CD8-positive, alpha-beta memory T cell (primary cell): Measurements from ENCODE around the gene OGG1. TPM values are rescaled to one million over a fixed set of nuclear protein-coding genes. Genes with fewer than 3 reads are reported as not detected.
A peak's percentile ranks its signal among the peaks of the same experiment; 100 is the strongest.

Experiments
- CTCF ChIA-PET: fragments of 350-600 bp; sonication (Branson Sonifier 250); formaldehyde crosslinking; loops from one replicate; lab custom pipeline; 2021; ENCODE audit warnings: antibody characterized with exemption; lab: Charles Lee
- POLR2A ChIA-PET: fragments of 350-600 bp; sonication (Branson Sonifier 250); formaldehyde crosslinking; loops from one replicate; lab custom pipeline; 2021; ENCODE audit warnings: antibody characterized with exemption; lab: Charles Lee
- DNase-seq, 5 donors: peaks; one replicate each; pipeline versions ENCODE4 v3.0.0 to v3.0.0-alpha.2; 2020 to 2022; ENCODE audit warnings: mixed read lengths in 1 of 5
- H3K27ac ChIP-seq: one replicate; pipeline ENCODE4 v1.7.0; 2013; ENCODE audit warnings: low read depth, mild to moderate bottlenecking, low read length, moderate library complexity
- H3K27me3 ChIP-seq: 2 replicates; pipeline ENCODE4 v1.7.0; 2013; ENCODE audit warnings: low read length, mild to moderate bottlenecking; ENCODE audit not compliant: insufficient read depth, poor library complexity, severe bottlenecking
- H3K36me3 ChIP-seq: 2 replicates; pipeline ENCODE4 v1.7.0; 2013; ENCODE audit warnings: mild to moderate bottlenecking, low read length, moderate library complexity; ENCODE audit not compliant: insufficient read depth
- H3K4me1 ChIP-seq: 2 replicates; pipeline ENCODE4 v1.7.0; 2013; ENCODE audit warnings: mild to moderate bottlenecking, low read length, moderate library complexity; ENCODE audit not compliant: insufficient read depth
- H3K4me3 ChIP-seq: 2 replicates; pipeline ENCODE4 v1.7.0; 2013; ENCODE audit warnings: mild to moderate bottlenecking, low read length
- H3K9me3 ChIP-seq: 2 replicates; pipeline ENCODE4 v1.7.0; 2013; ENCODE audit warnings: mild to moderate bottlenecking, low read length
- H3K27ac Mint-ChIP-seq, 8 donors: one replicate each; pipeline ENCODE4 v1.8.0; 2020 to 2021; ENCODE audit warnings: mixed read lengths in 8 of 8, mild to moderate bottlenecking in 6 of 8, inconsistent platforms in 3 of 8, moderate library complexity in 3 of 8
- H3K27me3 Mint-ChIP-seq, 2 donors: one replicate each; pipeline ENCODE4 v1.8.0; 2020 to 2021; ENCODE audit warnings: mixed read lengths in 2 of 2, mild to moderate bottlenecking in 1 of 2, moderate library complexity in 1 of 2
- H3K36me3 Mint-ChIP-seq, 3 donors: one replicate each; pipeline ENCODE4 v1.8.0; 2020 to 2021; ENCODE audit warnings: mixed read lengths in 3 of 3, inconsistent platforms in 1 of 3, mild to moderate bottlenecking in 1 of 3
- H3K4me1 Mint-ChIP-seq, 3 donors: one replicate each; pipeline ENCODE4 v1.8.0; 2020 to 2021; ENCODE audit warnings: mixed read lengths in 3 of 3, inconsistent platforms in 1 of 3, mild to moderate bottlenecking in 1 of 3
- H3K4me3 Mint-ChIP-seq, 7 donors: one replicate each; pipeline ENCODE4 v1.8.0; 2020 to 2021; ENCODE audit warnings: mixed read lengths in 7 of 7, mild to moderate bottlenecking in 6 of 7, moderate library complexity in 4 of 7, inconsistent platforms in 2 of 7
- H3K9me3 Mint-ChIP-seq, 5 donors: one replicate each; pipeline ENCODE4 v1.8.0; 2020 to 2022; ENCODE audit warnings: mixed read lengths in 5 of 5, mild to moderate bottlenecking in 3 of 5, moderate library complexity in 2 of 5, inconsistent platforms in 1 of 5
- polyA plus RNA-seq: library from polyadenylated mRNA; unstranded; fragments of 300-500 nt; fragmentation: Illumina TruSeq; gene quantifications from one replicate; pipeline ENCODE4 v1.2.3, GENCODE V29; 2021
- total RNA-seq, 2 experiments: library from RNA; stranded (reverse); gene quantifications; one replicate each; pipeline ENCODE4 v1.2.3, GENCODE V29; 2021

The OGG1 gene
- total and polyA plus RNA-seq, 3 experiments from 2014 or later: 25.8 to 32.1 (median 30.5) TPM

GRCh38 chr3:9780910-9781309 lies 31.2 kb downstream of the OGG1 start:
- Mint-ChIP-seq H3K4me1 (peaks cover 38 to 55% (median 42%) of the 10 kb centered on the region in 3 donors), H3K27ac (peak overlapping the region; percentile 57 to 97 (median 88)), H3K9me3 (no peaks in the 10 kb centered on the region), H3K4me3 (peak overlapping the region in 5 of 7 donors; percentile 42 to 80 (median 49)), H3K36me3 (peaks cover 4 to 44% (median 11%) of the 10 kb centered on the region in 3 donors), H3K27me3 (no peaks in the 10 kb centered on the region)
- Histone ChIP-seq H3K9me3 (no peaks in the 10 kb centered on the region), H3K4me1 (peaks cover 46% of the 10 kb centered on the region), H3K36me3 (peaks cover 8% of the 10 kb centered on the region), H3K27ac (peak overlapping the region; percentile 33), H3K27me3 (no peaks in the 10 kb centered on the region), H3K4me3 (no peak overlapping the region)
- ChIA-PET POLR2A (interaction anchor here (0.9 kb wide), 1 partner anchor 29 kb away, joined by 7 read pairs; no protein-coding TSS in a partner anchor), CTCF (interaction anchor here (0.9 to 1.8 kb wide), 3 partner anchors 12 to 27 kb away, joined by 3 to 5 read pairs (median 4); partner anchors contain the start of gene ARPC4)
- no peak for DNase-seq

DNA sequence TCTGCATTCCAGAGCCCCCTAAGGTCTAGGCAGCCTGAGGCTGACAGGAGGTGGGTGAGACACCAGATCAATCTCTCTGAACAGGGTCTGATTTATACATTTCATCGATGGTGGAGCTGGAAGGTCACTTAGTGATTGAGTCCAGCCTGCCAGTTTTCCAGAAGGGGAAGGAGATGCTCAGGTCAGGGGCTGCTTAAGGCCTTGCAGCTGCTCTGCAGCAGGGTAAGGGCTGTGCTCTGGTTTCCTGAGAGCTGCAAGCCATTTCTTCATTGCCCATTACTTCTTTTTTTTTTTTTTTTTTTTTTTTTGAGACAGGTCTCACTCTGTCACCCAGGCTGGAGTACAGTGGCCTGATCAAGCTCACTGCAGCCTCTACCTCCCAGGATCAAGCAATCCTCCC lies 31.8 kb downstream of the OGG1 start:
- Mint-ChIP-seq H3K27ac (peak overlapping the region in 4 of 8 donors; percentile 57 to 77 (median 68)), H3K4me1 (peaks cover 38 to 53% (median 42%) of the 10 kb centered on the region in 3 donors), H3K9me3 (no peaks in the 10 kb centered on the region), H3K4me3 (no peak overlapping the region), H3K36me3 (peaks cover 4 to 49% (median 15%) of the 10 kb centered on the region in 3 donors), H3K27me3 (no peaks in the 10 kb centered on the region)
- no peak overlapping the region for H3K27ac ChIP-seq
- CTCF ChIA-PET: interaction anchor here (0.9 to 1.3 kb wide), 2 partner anchors 11 to 151 kb away, joined by 3 to 4 read pairs; partner anchors contain the start of genes ARPC4 and TADA3
- DNase-seq: no peak
- H3K4me1 ChIP-seq: peaks cover 50% of the 10 kb centered on the region
- H3K27me3 ChIP-seq: no peaks in the 10 kb centered on the region
- H3K4me3 ChIP-seq: no peak overlapping the region
- H3K36me3 ChIP-seq: peaks cover 14% of the 10 kb centered on the region
- no peaks in the 10 kb centered on the region for H3K9me3 ChIP-seq
- POLR2A ChIA-PET: interaction anchor here (0.9 to 1.1 kb wide), 2 partner anchors 11 to 30 kb away, joined by 3 to 7 read pairs; partner anchors contain the start of genes ARPC4 and TADA3

DNA sequence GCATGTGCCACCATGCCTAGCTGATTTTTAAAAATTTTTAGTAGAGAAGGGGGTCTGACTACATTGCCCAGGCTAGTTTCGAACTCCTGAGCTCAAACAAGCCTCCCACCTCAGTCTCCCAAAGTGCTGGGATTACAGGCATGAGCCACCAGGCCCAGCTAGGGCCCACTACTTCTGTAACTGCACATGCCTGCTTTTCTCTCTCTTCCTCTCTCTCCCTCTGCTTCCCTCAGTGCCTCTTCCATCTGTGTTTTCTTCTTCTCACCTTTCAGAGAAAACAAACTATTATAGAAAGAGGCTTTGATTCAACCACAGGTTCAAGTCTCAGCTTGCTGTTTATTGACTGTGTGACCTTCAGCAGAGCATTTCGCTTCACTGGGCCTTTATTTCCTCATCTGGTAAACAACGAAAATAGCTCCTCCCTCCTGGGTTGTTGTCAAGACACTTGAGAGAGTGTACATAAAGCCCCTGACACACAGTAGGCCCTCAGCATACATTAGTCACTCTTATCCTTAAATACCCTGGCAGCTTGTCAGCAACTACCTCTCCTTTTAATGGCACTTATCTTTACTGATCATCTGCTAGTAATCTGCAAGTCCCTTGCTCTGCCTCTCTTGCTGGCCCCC lies 32.3 kb downstream of the OGG1 start:
- H3K27ac ChIP-seq: no peak overlapping the region
- H3K4me1 ChIP-seq: peaks cover 54% of the 10 kb centered on the region
- no peak overlapping the region for H3K4me3 ChIP-seq
- DNase-seq: no peak
- H3K27me3 Mint-ChIP-seq: no peaks in the 10 kb centered on the region
- H3K4me1 Mint-ChIP-seq: peaks cover 36 to 53% (median 42%) of the 10 kb centered on the region in 3 donors
- POLR2A ChIA-PET: interaction anchor here (0.8 to 1.1 kb wide), 3 partner anchors 10 to 64 kb away, joined by 3 to 7 read pairs (median 5); partner anchors contain the start of genes ARPC4 and TADA3
- H3K36me3 ChIP-seq: peaks cover 19% of the 10 kb centered on the region
- no peaks in the 10 kb centered on the region for H3K9me3 Mint-ChIP-seq
- peak overlapping the region in 5 of 8 donors; percentile 22 to 77 (median 44) for H3K27ac Mint-ChIP-seq
- peaks cover 4 to 54% (median 20%) of the 10 kb centered on the region in 3 donors for H3K36me3 Mint-ChIP-seq
- no peaks in the 10 kb centered on the region for H3K27me3 ChIP-seq
- CTCF ChIA-PET: interaction anchor here (0.9 to 1.3 kb wide), 3 partner anchors 11 to 151 kb away, joined by 3 to 4 read pairs (median 3); partner anchors contain the start of genes ARPC4 and TADA3
- H3K4me3 Mint-ChIP-seq: no peak overlapping the region
- no peaks in the 10 kb centered on the region for H3K9me3 ChIP-seq

GRCh38 chr3:9782770-9783169 lies 33.0 kb downstream of the OGG1 start:
- H3K4me1 Mint-ChIP-seq: peaks cover 35 to 54% (median 48%) of the 10 kb centered on the region in 3 donors
- H3K27ac ChIP-seq: no peak overlapping the region
- no peaks in the 10 kb centered on the region for H3K27me3 ChIP-seq
- H3K27me3 Mint-ChIP-seq: no peaks in the 10 kb centered on the region
- no peaks in the 10 kb centered on the region for H3K9me3 ChIP-seq
- CTCF ChIA-PET: interaction anchor here (0.9 kb wide), 1 partner anchor 59 kb away, joined by 3 read pairs; no protein-coding TSS in a partner anchor
- H3K36me3 Mint-ChIP-seq: peaks cover 11 to 61% (median 23%) of the 10 kb centered on the region in 3 donors
- no peak overlapping the region for H3K4me3 Mint-ChIP-seq
- no peak for DNase-seq
- POLR2A ChIA-PET: interaction anchor here (0.7 to 0.8 kb wide), 2 partner anchors 65 to 224 kb away, joined by 3 to 5 read pairs; no protein-coding TSS in a partner anchor
- peaks cover 26% of the 10 kb centered on the region for H3K36me3 ChIP-seq
- no peaks in the 10 kb centered on the region for H3K9me3 Mint-ChIP-seq
- H3K27ac Mint-ChIP-seq: peak overlapping the region in 1 of 8 donors; percentile 47
- no peak overlapping the region for H3K4me3 ChIP-seq
- peaks cover 57% of the 10 kb centered on the region for H3K4me1 ChIP-seq

GRCh38 chr3:9783954-9784353 lies 34.2 kb downstream of the OGG1 start:
- no peaks in the 10 kb centered on the region for H3K9me3 ChIP-seq
- peaks cover 13 to 66% (median 25%) of the 10 kb centered on the region in 3 donors for H3K36me3 Mint-ChIP-seq
- no peaks in the 10 kb centered on the region for H3K9me3 Mint-ChIP-seq
- CTCF ChIA-PET: no interaction called here
- H3K27me3 ChIP-seq: no peaks in the 10 kb centered on the region
- no peak overlapping the region for H3K4me3 Mint-ChIP-seq
- peaks cover 26% of the 10 kb centered on the region for H3K36me3 ChIP-seq
- no peak for DNase-seq
- POLR2A ChIA-PET: interaction anchor here (0.7 kb wide), 1 partner anchor 357 kb away, joined by 6 read pairs; the partner anchor contains the start of gene VHL
- H3K4me3 ChIP-seq: no peak overlapping the region
- no peak overlapping the region for H3K27ac Mint-ChIP-seq
- peaks cover 47% of the 10 kb centered on the region for H3K4me1 ChIP-seq
- H3K4me1 Mint-ChIP-seq: peaks cover 28 to 45% (median 41%) of the 10 kb centered on the region in 3 donors
- H3K27ac ChIP-seq: no peak overlapping the region
- H3K27me3 Mint-ChIP-seq: no peaks in the 10 kb centered on the region

GRCh38 chr3:9784965-9785364 lies 35.2 kb downstream of the OGG1 start:
- POLR2A ChIA-PET: no interaction called here
- H3K4me3 ChIP-seq: no peak overlapping the region
- H3K4me1 ChIP-seq: peaks cover 37% of the 10 kb centered on the region
- H3K9me3 ChIP-seq: no peaks in the 10 kb centered on the region
- peaks cover 13 to 76% (median 28%) of the 10 kb centered on the region in 3 donors for H3K36me3 Mint-ChIP-seq
- no peak overlapping the region for H3K4me3 Mint-ChIP-seq
- H3K4me1 Mint-ChIP-seq: peaks cover 22 to 40% (median 34%) of the 10 kb centered on the region in 3 donors
- no peaks in the 10 kb centered on the region for H3K27me3 ChIP-seq
- CTCF ChIA-PET: no interaction called here
- H3K9me3 Mint-ChIP-seq: no peaks in the 10 kb centered on the region
- H3K36me3 ChIP-seq: peaks cover 36% of the 10 kb centered on the region
- no peak overlapping the region for H3K27ac ChIP-seq
- DNase-seq: no peak
- no peak overlapping the region for H3K27ac Mint-ChIP-seq
- no peaks in the 10 kb centered on the region for H3K27me3 Mint-ChIP-seq

DNA sequence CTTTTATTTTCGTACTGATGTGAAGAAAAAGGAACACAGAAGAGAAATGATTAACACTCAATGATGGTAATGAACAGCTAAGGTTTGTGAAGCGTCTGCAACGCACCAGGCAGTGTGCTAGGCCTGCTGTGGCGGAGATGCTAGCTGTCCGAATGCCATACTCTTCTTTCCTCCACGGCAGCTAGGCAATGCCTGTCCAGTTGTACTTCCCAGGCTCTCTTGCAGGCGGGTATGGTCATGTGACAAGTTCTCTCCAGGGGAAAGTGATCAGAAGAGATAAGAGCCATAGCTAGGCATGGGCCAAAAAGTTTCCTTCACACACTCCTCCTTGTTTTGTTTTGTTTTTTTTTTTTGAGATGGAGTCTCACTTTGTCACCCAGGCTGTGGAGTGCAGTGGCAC lies 35.9 kb downstream of the OGG1 start:
- H3K4me3 Mint-ChIP-seq: no peak overlapping the region
- H3K27me3 Mint-ChIP-seq: no peaks in the 10 kb centered on the region
- Histone ChIP-seq H3K4me1 (peaks cover 37% of the 10 kb centered on the region), H3K27ac (peak overlapping the region; percentile 29), H3K4me3 (no peak overlapping the region), H3K9me3 (no peaks in the 10 kb centered on the region), H3K27me3 (no peaks in the 10 kb centered on the region), H3K36me3 (peaks cover 41% of the 10 kb centered on the region)
- H3K4me1 Mint-ChIP-seq: peaks cover 22 to 40% (median 34%) of the 10 kb centered on the region in 3 donors
- H3K27ac Mint-ChIP-seq: peak overlapping the region in 1 of 8 donors; percentile 46
- H3K9me3 Mint-ChIP-seq: no peaks in the 10 kb centered on the region
- ChIA-PET POLR2A (interaction anchor here (0.7 kb wide), 1 partner anchor 343 kb away, joined by 4 read pairs; no protein-coding TSS in a partner anchor), CTCF (no interaction called here)
- DNase-seq: no peak
- H3K36me3 Mint-ChIP-seq: peaks cover 13 to 78% (median 33%) of the 10 kb centered on the region in 3 donors
